IgD-negative memory B cell (primary cell): ENCODE results near the gene KATNB1. TPM values are rescaled to one million over a fixed set of nuclear protein-coding genes. Genes with fewer than 3 reads are reported as not detected.

Experiments used
- polyA plus RNA-seq: library from polyadenylated mRNA; unstranded; fragments of 300-500 nt; fragmentation: Illumina TruSeq; gene quantifications from one replicate; pipeline ENCODE4 v1.2.3, GENCODE V29; 2021

Gene KATNB1
- polyA plus RNA-seq, 1 donor from 2014 or later, result 16.6 TPM

Other genes starting within 250 kb of the KATNB1 start
- gene DOK4, start 249.3 kb upstream of the KATNB1 start, polyA plus RNA-seq, result 0.46 TPM
- 15.1 TPM for gene CCDC102A, start 199.2 kb upstream of the KATNB1 start, polyA plus RNA-seq
- 33.5 TPM for gene ADGRG5, start 193.1 kb upstream of the KATNB1 start, polyA plus RNA-seq
- gene ADGRG1, start 107.1 kb upstream of the KATNB1 start, polyA plus RNA-seq, result 10.3 TPM
- not detected for gene ADGRG3, start 67.5 kb upstream of the KATNB1 start, polyA plus RNA-seq
- gene DRC7, start 41.0 kb upstream of the KATNB1 start, polyA plus RNA-seq, result not detected
- not detected for gene KIFC3, start 66.7 kb downstream of the KATNB1 start, polyA plus RNA-seq
- not detected for gene CNGB1, start 235.4 kb downstream of the KATNB1 start, polyA plus RNA-seq